Heart left ventricle (tissue), 13 donors: ENCODE measurements around the gene MRS2.

Source experiments
- POLR2A ChIP-seq, 2 donors: fragments of 450-650 bp; IDR thresholded peaks; one replicate each; pipeline ENCODE4 v1.6.1; 2017; ENCODE audit warnings: antibody characterized with exemption in 2 of 2, mild to moderate bottlenecking in 2 of 2, moderate library complexity in 2 of 2
- TF ChIP-seq, protein P1 (sequence below), 12 donors: fragments of 200-600 bp; sonication (generic) in 4 of 12; IDR thresholded peaks; one replicate each; pipeline versions ENCODE4 v1.5.0 to v1.8.0; 2018 to 2022; ENCODE audit warnings: antibody characterized with exemption in 12 of 12, mild to moderate bottlenecking in 5 of 12
- donor health status: ischemic (EF 13 %, LVEDD 7.1; RV severe dilation, severe dysfunction).
- donor health status: DM: no; HTN: yes; CAD: no.
- donor health status: DM: no; HTN: no; CAD: no.
- donor health status: ischemic (EF 25% LVEDD 6.9; RV normal size, moderate dysfunction).
- donor health status: ischemic (EF 25% LVEDD 5.7; RV mildly dilated, moderate dysfunction).
- donor health status: ischemic (EF 35%, LVEDD 5.7; RV mildly dilated, moderate dysfunction).
- donor health status: nonischemic (EF 11% LVEDD 7.7; RV severe dilation, severe dysfunction).
- donor health status: DM: yes; HTN: yes; CAD: no.
- donor health status: PGD.
- donor health status: ischemic (EF 29% LVEDD 5.4; RV normal size, mild dysfunction).
- donor health status: nonischemic (EF 23%, LVEDD 6.1; RV moderate dilation, normal function).

- TF ChIP-seq, protein P1, sequence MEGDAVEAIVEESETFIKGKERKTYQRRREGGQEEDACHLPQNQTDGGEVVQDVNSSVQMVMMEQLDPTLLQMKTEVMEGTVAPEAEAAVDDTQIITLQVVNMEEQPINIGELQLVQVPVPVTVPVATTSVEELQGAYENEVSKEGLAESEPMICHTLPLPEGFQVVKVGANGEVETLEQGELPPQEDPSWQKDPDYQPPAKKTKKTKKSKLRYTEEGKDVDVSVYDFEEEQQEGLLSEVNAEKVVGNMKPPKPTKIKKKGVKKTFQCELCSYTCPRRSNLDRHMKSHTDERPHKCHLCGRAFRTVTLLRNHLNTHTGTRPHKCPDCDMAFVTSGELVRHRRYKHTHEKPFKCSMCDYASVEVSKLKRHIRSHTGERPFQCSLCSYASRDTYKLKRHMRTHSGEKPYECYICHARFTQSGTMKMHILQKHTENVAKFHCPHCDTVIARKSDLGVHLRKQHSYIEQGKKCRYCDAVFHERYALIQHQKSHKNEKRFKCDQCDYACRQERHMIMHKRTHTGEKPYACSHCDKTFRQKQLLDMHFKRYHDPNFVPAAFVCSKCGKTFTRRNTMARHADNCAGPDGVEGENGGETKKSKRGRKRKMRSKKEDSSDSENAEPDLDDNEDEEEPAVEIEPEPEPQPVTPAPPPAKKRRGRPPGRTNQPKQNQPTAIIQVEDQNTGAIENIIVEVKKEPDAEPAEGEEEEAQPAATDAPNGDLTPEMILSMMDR (IDR thresholded peaks at IDR 0.05) = no peak
- no peak for TF ChIP-seq POLR2A (IDR thresholded peaks at IDR 0.05)
Measured at GRCh38 chr6:24429146-24429545, 26.4 kb downstream of the MRS2 start.
